Coronary artery (tissue), 2 donors: ENCODE measurements around the gene CACNA1C.
A peak's percentile ranks its signal among the peaks of the same experiment; 100 is the strongest.

Experiments
- DNase-seq: peaks from one replicate; pipeline ENCODE4 v3.0.0-alpha.2; 2017; ENCODE audit warnings: low spot score
- H3K27ac ChIP-seq, 2 donors: fragments of 200-600 bp; sonication (generic); one replicate each; pipeline ENCODE4 v1.5.1; 2016 to 2019
- H3K4me3 ChIP-seq: fragments of 200-600 bp; sonication (generic); 2 replicates; pipeline ENCODE4 v1.5.1; 2016; ENCODE audit warnings: mild to moderate bottlenecking, moderate library complexity
- CTCF ChIP-seq: fragments of 200-600 bp; sonication (generic); IDR thresholded peaks from one replicate; pipeline ENCODE4 v1.5.1; 2019; ENCODE audit warnings: antibody characterized with exemption

The CACNA1C gene

GRCh38 chr12:2019126-2019525 lies 33.7 kb upstream of the CACNA1C start:
- Histone ChIP-seq H3K4me3 (no peak overlapping the region), H3K27ac (no peak overlapping the region)
- no peak for TF ChIP-seq CTCF
- DNase-seq, result no peak

- Histone ChIP-seq H3K27ac (no peak overlapping the region), H3K4me3 (no peak overlapping the region)
- DNase-seq, result no peak
- TF ChIP-seq CTCF, result no peak
Measured at GRCh38 chr12:2020511-2020910, 32.3 kb upstream of the CACNA1C start.

- Histone ChIP-seq H3K27ac (no peak overlapping the region), H3K4me3 (no peak overlapping the region)
- DNase-seq, result no peak
- no peak for TF ChIP-seq CTCF
Measured at GRCh38 chr12:2023365-2023764, 29.4 kb upstream of the CACNA1C start.

GRCh38 chr12:2027351-2027750 lies 25.4 kb upstream of the CACNA1C start:
- Histone ChIP-seq H3K4me3 (no peak overlapping the region), H3K27ac (no peak overlapping the region)
- DNase-seq, result no peak
- TF ChIP-seq CTCF, result no peak

GRCh38 chr12:2029851-2030250 lies 22.9 kb upstream of the CACNA1C start:
- H3K4me3 ChIP-seq, result no peak overlapping the region

GRCh38 chr12:2032506-2032905 lies 20.3 kb upstream of the CACNA1C start:
- no peak for DNase-seq
- Histone ChIP-seq H3K27ac (no peak overlapping the region), H3K4me3 (no peak overlapping the region)
- TF ChIP-seq CTCF, result no peak

More at GRCh38 chr12:2029851-2030250, 22.9 kb upstream of the CACNA1C start:
- TF ChIP-seq CTCF, result no peak
- no peak overlapping the region for H3K27ac ChIP-seq
- DNase-seq, result no peak

GRCh38 chr12:2034633-2035430 lies 18.0 kb upstream of the CACNA1C start:
- Histone ChIP-seq H3K4me3 (peak overlapping the region; percentile 63), H3K27ac (peak overlapping the region in 1 of 2 donors; percentile 2)
- peak; percentile 83 for DNase-seq
- TF ChIP-seq CTCF, result peak; percentile 92
